Fibroblast of pulmonary artery (primary cell): ENCODE measurements around the gene ZNF329.
A peak's percentile ranks its signal among the peaks of the same experiment; 100 is the strongest.

Experiments used
- DNase-seq: peaks from one replicate; pipeline ENCODE4 v3.0.0-alpha.2; 2010; ENCODE audit warnings: low read depth
- H3K4me3 ChIP-seq: replicated peaks from 2 replicates; pipeline ENCODE4 v1.5.1; 2011; ENCODE audit warnings: low read depth, mild to moderate bottlenecking, control low read depth, low read length, moderate library complexity
- TF ChIP-seq, protein P1 (sequence below): IDR thresholded peaks from 2 replicates; pipeline ENCODE4 v1.5.1; 2011; ENCODE audit warnings: mild to moderate bottlenecking, control low read depth, low read length, inconsistent platforms; ENCODE audit errors: missing control alignments

Gene ZNF329

DNA sequence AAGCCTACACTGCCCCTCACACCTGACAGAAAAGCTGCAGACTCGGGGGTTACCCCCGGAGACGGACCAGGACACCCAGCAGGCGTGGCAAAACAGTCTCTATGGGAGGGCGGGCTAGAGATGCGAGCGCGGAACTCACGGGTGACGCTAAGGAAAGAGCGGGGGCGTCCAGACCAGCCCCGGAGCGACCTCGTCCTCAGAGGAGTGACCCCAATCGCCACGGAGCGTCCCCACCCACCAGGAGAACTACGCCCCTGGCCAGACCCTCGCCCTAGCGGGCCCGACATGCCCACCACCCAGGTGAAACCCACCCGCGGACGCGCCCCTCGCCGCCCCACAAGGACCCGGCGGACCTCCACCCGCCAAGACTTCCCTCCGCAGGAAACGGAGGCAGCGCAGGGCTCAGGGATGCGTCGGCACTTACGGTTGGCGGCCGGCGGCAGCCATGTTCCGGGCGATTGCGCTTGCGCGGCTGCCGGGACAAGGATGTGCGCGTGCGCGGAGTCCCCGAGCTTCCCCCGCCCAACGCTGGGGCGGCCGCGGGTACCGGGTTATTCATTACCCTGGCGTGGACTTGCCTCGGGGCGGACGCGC, at the start of gene ZNF329:
Gene ZNF329, minus strand, starts transcription at position 462 of the 594 bp plus-strand sequence. CDS start 21,286 bp downstream, outside the sequence.
- DNase-seq, result peak; percentile 85
- peak within 1 kb of the TSS; percentile 94 for H3K4me3 ChIP-seq
- TF ChIP-seq, protein P1, sequence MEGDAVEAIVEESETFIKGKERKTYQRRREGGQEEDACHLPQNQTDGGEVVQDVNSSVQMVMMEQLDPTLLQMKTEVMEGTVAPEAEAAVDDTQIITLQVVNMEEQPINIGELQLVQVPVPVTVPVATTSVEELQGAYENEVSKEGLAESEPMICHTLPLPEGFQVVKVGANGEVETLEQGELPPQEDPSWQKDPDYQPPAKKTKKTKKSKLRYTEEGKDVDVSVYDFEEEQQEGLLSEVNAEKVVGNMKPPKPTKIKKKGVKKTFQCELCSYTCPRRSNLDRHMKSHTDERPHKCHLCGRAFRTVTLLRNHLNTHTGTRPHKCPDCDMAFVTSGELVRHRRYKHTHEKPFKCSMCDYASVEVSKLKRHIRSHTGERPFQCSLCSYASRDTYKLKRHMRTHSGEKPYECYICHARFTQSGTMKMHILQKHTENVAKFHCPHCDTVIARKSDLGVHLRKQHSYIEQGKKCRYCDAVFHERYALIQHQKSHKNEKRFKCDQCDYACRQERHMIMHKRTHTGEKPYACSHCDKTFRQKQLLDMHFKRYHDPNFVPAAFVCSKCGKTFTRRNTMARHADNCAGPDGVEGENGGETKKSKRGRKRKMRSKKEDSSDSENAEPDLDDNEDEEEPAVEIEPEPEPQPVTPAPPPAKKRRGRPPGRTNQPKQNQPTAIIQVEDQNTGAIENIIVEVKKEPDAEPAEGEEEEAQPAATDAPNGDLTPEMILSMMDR, result no peak

DNA sequence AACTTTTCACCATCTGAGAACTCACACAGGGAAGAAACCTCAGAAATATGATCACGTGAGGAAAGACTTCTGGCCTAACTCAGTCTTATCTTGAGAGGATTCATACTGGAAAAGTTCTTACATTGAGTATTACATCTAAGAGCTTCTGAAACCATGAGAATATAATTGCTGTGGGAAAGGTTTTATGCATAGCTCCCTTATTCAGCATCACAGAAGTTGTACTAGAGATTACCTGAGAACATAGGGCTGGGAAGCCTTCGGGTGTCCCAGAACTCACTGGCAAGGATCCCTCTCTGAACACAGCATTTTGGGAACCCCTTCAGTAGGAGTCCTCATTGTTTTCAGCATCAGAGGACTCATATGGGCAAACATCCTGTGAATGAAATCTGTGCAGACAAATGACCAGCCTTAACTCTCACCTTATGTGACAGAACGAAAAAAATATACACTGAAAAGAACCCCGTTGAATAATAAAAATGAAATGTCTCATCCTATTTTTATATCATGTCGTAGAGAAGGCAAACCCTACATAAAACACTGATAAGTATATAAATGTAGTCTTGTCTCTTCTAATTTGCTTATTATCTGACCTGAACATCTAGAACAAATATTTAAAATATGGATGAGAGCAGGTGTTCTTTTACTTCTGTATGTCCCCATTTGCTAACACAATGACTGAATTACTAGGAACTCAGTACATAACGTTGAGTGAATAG, 46.5 kb upstream of the ZNF329 start:
- TF ChIP-seq, protein P1, result no peak
- peak; percentile 43 for DNase-seq
- no peak overlapping the region for H3K4me3 ChIP-seq

DNA sequence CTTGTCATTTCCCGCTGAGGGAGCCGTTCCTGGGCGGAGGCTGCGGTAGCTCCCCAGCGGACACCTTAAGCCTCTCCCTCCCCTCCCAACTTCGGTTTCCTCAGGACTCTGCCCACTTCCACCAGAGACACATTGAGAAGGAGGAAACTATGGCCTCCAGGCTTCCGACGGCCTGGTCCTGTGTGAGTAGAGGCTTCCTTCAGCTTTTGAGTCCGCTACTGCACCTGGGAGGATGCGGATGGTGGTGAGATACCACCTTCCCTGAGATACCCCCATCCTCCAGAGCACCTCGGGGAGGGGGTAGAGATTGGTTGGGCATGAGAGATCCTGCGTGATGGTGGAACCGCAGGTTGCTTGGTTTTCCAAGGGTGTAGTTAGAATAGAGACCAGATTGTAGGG, 33.2 kb upstream of the ZNF329 start:
- H3K4me3 ChIP-seq, result peak overlapping the region; percentile 87
- TF ChIP-seq, protein P1, result no peak
- DNase-seq, result no peak

DNA sequence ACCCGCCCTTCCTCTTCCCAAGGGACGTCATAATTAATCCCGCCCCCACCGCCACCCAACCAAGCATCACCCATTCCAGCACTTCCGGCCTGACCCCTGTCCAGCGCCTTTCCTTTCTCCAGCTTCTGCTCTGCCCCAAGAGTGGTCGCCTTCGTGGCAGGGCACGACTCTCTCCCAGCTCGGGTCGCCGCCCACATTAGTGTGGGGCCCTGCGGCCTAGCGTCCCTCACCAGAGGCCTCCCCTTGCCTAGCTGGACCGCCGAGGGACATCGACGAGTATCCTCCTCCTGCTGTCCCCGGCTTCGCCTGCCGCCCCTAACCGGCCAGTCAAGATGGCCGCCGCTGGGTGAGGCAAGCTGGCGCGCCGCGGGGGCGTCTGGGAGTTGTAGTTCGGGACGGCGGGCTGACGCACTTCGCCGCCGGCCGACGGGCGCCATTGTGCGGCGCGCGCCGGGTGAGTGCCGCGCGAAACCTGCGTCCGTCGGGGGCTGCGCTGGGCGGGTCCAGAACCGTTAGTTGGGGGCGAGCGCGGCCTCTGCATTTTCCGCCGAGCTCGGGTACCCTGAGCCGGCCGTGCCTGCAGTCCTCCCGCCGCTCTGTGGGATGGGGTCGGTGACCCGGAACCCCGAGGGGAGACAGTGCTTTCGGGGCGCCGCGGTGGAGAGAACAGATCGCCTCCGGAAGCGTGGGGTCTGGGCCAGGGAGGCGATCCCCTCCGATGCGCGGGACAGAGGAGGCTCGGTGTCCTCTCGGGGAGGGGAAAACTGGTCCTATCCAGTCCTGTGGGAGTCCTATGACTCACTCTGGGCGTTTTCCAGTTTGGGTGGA, 32.6 kb upstream of the ZNF329 start, which contains the start of gene ZNF274:
Gene ZNF274, plus strand, starts transcription at position 73 of the 828 bp plus-strand sequence. CDS start 905 bp downstream, outside the sequence.
- peak; percentile 94 for DNase-seq
- TF ChIP-seq, protein P1, result no peak
- peak within 1 kb of the TSS; percentile 87 for H3K4me3 ChIP-seq

DNA sequence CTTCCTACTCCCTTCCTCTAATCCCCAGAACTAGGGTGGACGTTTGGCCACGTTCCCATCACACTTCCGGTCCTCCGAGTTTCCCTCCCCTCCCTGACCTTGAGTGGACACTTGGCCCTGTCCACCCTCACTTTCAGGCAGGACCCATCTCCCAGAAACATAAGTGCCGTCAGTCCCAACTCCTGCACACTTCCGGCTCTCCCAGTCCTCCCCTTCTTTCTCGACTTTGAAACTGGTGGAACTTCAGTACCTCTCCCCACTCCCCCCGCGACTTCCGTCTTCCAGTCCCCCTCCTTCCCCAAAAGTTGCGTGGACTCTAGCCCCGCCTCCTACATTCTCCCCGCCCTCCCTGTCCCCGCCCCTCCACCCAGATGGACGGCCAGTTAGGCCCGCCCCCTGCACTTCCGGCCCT, 32.0 kb upstream of the ZNF329 start:
- TF ChIP-seq, protein P1, result no peak
- peak overlapping the region; percentile 87 for H3K4me3 ChIP-seq
- DNase-seq, result no peak

DNA sequence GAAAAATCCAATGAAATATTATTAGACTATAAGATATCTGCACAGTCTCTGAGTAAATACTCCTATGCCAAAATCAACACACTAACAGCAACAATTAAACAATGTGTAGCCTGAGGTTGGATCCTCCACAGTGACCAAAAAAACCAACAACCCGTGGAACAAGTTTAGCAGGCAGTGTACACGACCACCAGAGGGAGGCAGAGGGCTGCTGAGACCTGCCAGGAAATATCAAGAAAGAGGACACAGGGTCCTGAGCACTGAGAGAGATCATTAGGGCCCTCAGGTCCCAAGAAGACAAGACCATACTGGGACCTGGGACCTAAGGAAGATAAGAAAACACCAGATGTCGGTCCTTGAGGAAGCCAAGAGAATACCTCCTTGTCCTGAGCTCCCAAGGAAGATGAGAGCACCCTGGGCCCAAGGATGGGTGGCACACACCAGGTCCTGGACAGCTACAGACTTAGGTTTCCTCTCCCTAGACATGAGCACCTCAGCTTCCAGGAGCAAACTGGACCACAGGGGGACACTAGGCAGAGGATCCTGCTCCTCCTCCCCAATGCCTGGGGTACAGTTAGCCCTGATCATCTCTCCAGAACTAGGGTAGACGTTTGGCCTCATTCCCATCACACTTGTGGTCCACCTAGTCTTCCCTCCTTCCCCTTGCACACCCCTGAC, 31.4 kb upstream of the ZNF329 start:
- TF ChIP-seq, protein P1, result peak; percentile 49
- peak overlapping the region; percentile 87 for H3K4me3 ChIP-seq
- peak; percentile 50 for DNase-seq
